ENCODE results near the gene CFAP410.
"Not testable (repeated sequence)": the region's sequence is repeated elsewhere in the genome, so short reads cannot be mapped to it uniquely, and the experiment has no call there.

CFAP410 gene

DNA sequence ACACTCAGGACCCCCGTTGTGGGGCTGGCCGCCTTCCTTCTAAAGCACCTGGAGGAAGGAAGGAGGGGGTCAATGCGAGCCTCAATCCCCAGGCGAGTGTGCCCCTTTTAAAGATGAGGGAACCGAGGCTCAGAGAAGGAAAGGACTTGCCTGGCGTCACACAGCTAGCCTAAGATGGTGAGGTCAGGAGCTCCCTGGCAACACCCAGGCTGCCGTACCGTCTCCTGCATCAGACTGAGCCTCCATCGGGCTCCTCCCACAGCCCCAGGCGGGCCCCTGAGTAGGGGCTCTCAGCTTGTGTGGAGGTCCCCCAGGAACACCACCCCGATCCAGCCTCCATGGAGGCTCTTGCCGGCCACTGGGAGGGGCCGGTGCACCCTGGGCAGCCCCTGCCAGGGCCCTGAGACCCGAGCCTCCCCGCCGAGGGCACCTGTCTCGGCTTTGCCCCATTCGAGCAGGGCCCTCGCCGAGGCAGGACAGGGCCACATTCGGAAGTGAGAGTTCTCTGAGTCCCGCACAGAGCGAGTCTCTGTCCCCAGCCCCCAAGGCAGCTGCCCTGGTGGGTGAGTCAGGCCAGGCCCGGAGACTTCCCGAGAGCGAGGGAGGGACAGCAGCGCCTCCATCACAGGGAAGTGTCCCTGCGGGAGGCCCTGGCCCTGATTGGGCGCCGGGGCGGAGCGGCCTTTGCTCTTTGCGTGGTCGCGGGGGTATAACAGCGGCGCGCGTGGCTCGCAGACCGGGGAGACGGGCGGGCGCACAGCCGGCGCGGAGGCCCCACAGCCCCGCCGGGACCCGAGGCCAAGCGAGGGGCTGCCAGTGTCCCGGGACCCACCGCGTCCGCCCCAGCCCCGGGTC is 53.8 kb downstream of the CFAP410 start, which contains the start of gene AIRE:
Gene AIRE (plus strand): TSS at position 739 of the 855 bp plus-strand sequence. CDS start 131 bp downstream, outside the sequence.
- H3K4me3 ChIP-seq (ENCODE audit: control insufficient read depth, low read depth, low read length), result no peak within 1 kb of the TSS
- TF ChIP-seq, protein P1, sequence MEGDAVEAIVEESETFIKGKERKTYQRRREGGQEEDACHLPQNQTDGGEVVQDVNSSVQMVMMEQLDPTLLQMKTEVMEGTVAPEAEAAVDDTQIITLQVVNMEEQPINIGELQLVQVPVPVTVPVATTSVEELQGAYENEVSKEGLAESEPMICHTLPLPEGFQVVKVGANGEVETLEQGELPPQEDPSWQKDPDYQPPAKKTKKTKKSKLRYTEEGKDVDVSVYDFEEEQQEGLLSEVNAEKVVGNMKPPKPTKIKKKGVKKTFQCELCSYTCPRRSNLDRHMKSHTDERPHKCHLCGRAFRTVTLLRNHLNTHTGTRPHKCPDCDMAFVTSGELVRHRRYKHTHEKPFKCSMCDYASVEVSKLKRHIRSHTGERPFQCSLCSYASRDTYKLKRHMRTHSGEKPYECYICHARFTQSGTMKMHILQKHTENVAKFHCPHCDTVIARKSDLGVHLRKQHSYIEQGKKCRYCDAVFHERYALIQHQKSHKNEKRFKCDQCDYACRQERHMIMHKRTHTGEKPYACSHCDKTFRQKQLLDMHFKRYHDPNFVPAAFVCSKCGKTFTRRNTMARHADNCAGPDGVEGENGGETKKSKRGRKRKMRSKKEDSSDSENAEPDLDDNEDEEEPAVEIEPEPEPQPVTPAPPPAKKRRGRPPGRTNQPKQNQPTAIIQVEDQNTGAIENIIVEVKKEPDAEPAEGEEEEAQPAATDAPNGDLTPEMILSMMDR (conservative IDR thresholded peaks at IDR 0.05; ENCODE audit: control insufficient read depth, insufficient read depth, low read depth, low read length), result no peak
- no peak for DNase-seq (ENCODE audit: low read depth)

- TF ChIP-seq, protein P1 (conservative IDR thresholded peaks at IDR 0.05; ENCODE audit: control insufficient read depth, insufficient read depth, low read depth, low read length), result no peak
- no peak for DNase-seq (ENCODE audit: low read depth)
Observed at GRCh38 chr21:44283948-44284347, 55.2 kb downstream of the CFAP410 start.

DNA sequence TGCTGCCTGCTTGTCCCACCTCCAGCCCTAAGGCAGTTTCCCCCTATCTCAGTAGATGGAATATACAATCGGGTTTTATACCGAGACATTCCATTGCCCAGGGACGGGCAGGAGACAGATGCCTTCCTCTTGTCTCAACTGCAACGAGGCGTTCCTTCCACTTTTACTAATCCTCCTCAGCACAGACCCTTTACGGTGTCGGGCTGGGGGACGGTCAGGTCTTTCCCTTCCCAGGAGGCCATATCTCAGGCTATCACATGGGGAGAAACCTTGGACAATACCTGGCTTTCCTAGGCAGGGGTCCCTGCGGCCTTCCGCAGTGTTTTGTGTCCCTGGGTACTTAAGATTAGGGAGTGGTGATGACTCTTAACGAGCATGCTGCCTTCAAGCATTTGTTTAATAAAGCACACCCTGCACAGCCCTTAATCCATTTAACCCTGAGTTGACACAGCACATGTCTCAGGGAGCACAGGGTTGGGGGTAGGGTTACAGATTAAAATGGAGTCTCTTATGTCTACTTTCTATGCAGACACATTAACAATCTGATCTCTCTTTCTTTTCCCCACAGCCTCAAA is 55.9 kb downstream of the CFAP410 start:
- not testable (repeated sequence) for DNase-seq (ENCODE audit: low read depth)

More at GRCh38 chr21:44283948-44284347, 55.2 kb downstream of the CFAP410 start:
- no peak overlapping the region for H3K4me3 ChIP-seq (ENCODE audit: control insufficient read depth, low read depth, low read length)

GRCh38 chr21:44282370-44282769 is 56.8 kb downstream of the CFAP410 start:
- TF ChIP-seq, protein P1 (conservative IDR thresholded peaks at IDR 0.05; ENCODE audit: control insufficient read depth, insufficient read depth, low read depth, low read length), result no peak
- DNase-seq (ENCODE audit: low read depth), result no peak
- H3K4me3 ChIP-seq (ENCODE audit: control insufficient read depth, low read depth, low read length), result no peak overlapping the region

More for the DNA sequence above, 55.9 kb downstream of the CFAP410 start:
- H3K4me3 ChIP-seq (ENCODE audit: control insufficient read depth, low read depth, low read length), result not testable (repeated sequence)

DNA sequence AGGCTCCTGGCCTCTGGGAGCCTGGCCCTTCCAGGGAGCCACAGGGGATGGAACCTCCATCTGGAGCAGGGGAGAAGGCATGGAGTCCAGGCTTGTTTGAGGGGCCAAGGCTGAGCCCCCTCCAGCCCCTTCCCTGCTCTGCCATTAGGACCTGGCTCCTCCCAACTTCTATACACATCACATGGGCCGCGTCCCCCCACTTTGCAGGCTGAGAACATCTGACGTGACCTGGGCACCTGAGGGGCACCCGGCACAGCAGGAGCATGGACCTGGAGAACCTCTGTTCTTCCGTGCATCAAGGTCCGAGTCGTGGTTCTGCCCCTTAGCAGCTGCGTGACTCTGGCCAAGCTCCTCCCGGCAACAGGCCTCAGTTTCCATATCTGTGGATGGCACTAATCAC is 57.4 kb downstream of the CFAP410 start:
- no peak for DNase-seq (ENCODE audit: low read depth)
- TF ChIP-seq, protein P1 (conservative IDR thresholded peaks at IDR 0.05; ENCODE audit: control insufficient read depth, insufficient read depth, low read depth, low read length), result no peak
- H3K4me3 ChIP-seq (ENCODE audit: control insufficient read depth, low read depth, low read length), result no peak overlapping the region

DNA sequence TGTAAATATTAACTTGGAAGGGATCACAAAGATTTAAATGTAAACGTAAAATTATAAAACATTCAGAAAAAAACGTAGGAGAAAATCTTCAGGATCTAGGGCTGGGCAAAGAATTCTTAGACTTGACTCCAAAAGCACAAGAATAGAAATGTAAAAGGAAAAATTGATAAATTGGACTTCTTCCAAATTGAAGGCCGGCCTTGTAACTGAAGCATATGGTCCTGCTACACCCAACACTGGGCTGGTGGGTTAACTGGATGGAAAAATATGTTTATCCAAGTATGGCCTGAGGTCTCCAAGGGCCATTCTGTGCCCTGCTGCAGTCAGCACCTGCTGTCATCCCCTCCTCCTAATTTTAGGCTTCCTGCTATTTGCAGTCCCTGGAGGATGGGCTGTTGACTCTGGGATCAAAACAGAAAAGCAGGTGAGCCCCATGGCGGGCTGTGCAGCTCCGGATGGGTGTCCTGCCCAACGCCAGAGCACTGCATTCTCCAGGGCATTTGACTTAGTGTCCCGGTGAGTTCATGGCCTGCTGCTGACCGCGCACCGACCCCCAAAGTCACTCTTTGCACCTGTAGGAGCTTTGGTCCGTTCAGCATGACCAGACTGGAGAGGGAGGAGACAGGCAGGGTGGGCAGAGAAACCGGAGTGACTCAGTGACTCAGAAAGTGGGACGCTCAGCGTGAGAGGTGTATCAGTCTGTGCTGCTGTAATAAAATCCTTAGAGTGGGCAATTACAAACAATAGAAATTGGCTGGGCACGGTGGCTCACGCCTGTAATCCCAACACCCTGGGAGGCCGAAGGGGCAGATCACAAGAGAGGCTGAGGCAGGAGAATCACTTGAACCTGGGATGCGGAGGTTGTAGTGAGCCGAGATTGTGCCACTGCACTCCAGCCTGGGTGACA is 59.6 kb downstream of the CFAP410 start:
- H3K4me3 ChIP-seq (ENCODE audit: control insufficient read depth, low read depth, low read length), result no peak overlapping the region
- TF ChIP-seq, protein P1 (conservative IDR thresholded peaks at IDR 0.05; ENCODE audit: control insufficient read depth, insufficient read depth, low read depth, low read length), result no peak
- no peak for DNase-seq (ENCODE audit: low read depth)
